SK-N-SH (cell line): ENCODE data around the gene SH3RF2. TPM values are rescaled to one million over a fixed set of nuclear protein-coding genes. Genes with fewer than 3 reads are reported as not detected.
A peak's percentile ranks its signal among the peaks of the same experiment; 100 is the strongest.

ENCODE experiments used
- CTCF ChIA-PET: fragments of 300-600, 350-600 bp; formaldehyde crosslinking; extraction: SDS; loops from one replicate; lab custom pipeline; 2021; lab: Yijun Ruan, JAX
- POLR2A ChIA-PET: fragments of 350-600 bp; sonication (Branson Sonifier 250); formaldehyde crosslinking; extraction: SDS; loops from one replicate; lab custom pipeline; 2020; ENCODE audit warnings: antibody characterized with exemption, inconsistent platforms; lab: Yijun Ruan, JAX
- DNase-seq: peaks from one replicate; pipeline ENCODE4 v3.0.0; 2012
- H2AFZ ChIP-seq: fragments of 200-600 bp; sonication (generic); 2 replicates; pipeline ENCODE4 v1.8.1; 2016; ENCODE audit warnings: antibody characterized with exemption, mild to moderate bottlenecking, low read depth
- H3F3A ChIP-seq: fragments of 200-600 bp; sonication (generic); replicated peaks from 2 replicates; pipeline ENCODE3; 2016; ENCODE audit warnings: antibody characterized with exemption, mild to moderate bottlenecking; ENCODE audit not compliant: insufficient read depth
- H3K27ac ChIP-seq, 2 experiments: fragments of 200-500 bp in 1 of 2; fragments of 200-600 bp in 1 of 2; sonication (Bioruptor generic) in 1 of 2; sonication (generic), shearing (Covaris generic) in 1 of 2; 2 replicates each; pipeline versions ENCODE4 v1.5.1 to v1.6.1; 2014 to 2016; ENCODE audit warnings: low read depth in 2 of 2, inconsistent platforms in 1 of 2, low read length in 1 of 2, mild to moderate bottlenecking in 1 of 2, mixed read lengths in 1 of 2
- H3K27me3 ChIP-seq: fragments of 200-600 bp; sonication (generic), shearing (Covaris generic); 2 replicates; pipeline ENCODE4 v1.6.1; 2016; ENCODE audit warnings: mixed run types; ENCODE audit not compliant: insufficient read depth
- H3K36me3 ChIP-seq, 2 experiments: fragments of 200-500 bp in 1 of 2; fragments of 200-600 bp in 1 of 2; sonication (Bioruptor generic) in 1 of 2; sonication (generic) in 1 of 2; replicated peaks in 1 of 2; 2 replicates each; pipeline versions ENCODE3 to v1.5.1; 2014 to 2016; ENCODE audit warnings: low read length in 1 of 2, mild to moderate bottlenecking in 1 of 2; ENCODE audit not compliant: insufficient read depth in 2 of 2, control insufficient read depth in 1 of 2
- H3K4me1 ChIP-seq, 2 experiments: fragments of 200-500 bp in 1 of 2; fragments of 200-600 bp in 1 of 2; sonication (Bioruptor generic) in 1 of 2; sonication (generic), shearing (Covaris generic) in 1 of 2; 2 replicates each; pipeline versions ENCODE4 v1.5.1 to v1.6.1; 2014 to 2016; ENCODE audit warnings: low read depth in 1 of 2, low read length in 1 of 2, mixed run types in 1 of 2; ENCODE audit not compliant: insufficient read depth in 2 of 2, control insufficient read depth in 1 of 2
- H3K4me2 ChIP-seq: fragments of 200-600 bp; sonication (generic), shearing (Covaris generic); 2 replicates; pipeline ENCODE4 v1.6.1; 2017; ENCODE audit warnings: mixed run types
- H3K4me3 ChIP-seq, 2 experiments: fragments of 200-500 bp in 1 of 2; fragments of 200-600 bp in 1 of 2; sonication (Bioruptor generic) in 1 of 2; sonication (generic), shearing (Covaris generic) in 1 of 2; 2 replicates each; pipeline versions ENCODE4 v1.5.1 to v1.8.1; 2014 to 2016; ENCODE audit warnings: low read depth in 2 of 2, inconsistent platforms in 1 of 2, low read length in 1 of 2, mild to moderate bottlenecking in 1 of 2, mixed read lengths in 1 of 2, moderate library complexity in 1 of 2
- H3K79me2 ChIP-seq: fragments of 200-600 bp; sonication (generic); 2 replicates; pipeline ENCODE4 v1.8.1; 2017; ENCODE audit warnings: mild to moderate bottlenecking; ENCODE audit not compliant: insufficient read depth
- H3K9ac ChIP-seq: fragments of 200-600 bp; sonication (generic); 2 replicates; pipeline ENCODE4 v1.6.1; 2017; ENCODE audit warnings: mixed run types
- H3K9me2 ChIP-seq: fragments of 200-600 bp; sonication (generic); 2 replicates; pipeline ENCODE4 v1.6.1; 2017; ENCODE audit warnings: mixed run types
- H3K9me3 ChIP-seq: fragments of 200-600 bp; sonication (generic); 2 replicates; pipeline ENCODE4 v1.6.1; 2017; ENCODE audit warnings: mixed run types, mild to moderate bottlenecking, moderate library complexity
- H4K20me1 ChIP-seq: fragments of 200-600 bp; sonication (generic); 2 replicates; pipeline ENCODE4 v1.6.1; 2017; ENCODE audit warnings: mild to moderate bottlenecking, mixed run types; ENCODE audit not compliant: insufficient read depth
- CHD2 ChIP-seq: fragments of 150-350 bp; IDR thresholded peaks from 2 replicates; pipeline ENCODE4 v1.6.1; 2018; ENCODE audit warnings: low read length; ENCODE audit not compliant: partially characterized antibody
- EZH2phosphoT487 ChIP-seq: fragments of 200-600 bp; sonication (generic); IDR thresholded peaks from 2 replicates; pipeline ENCODE4 v1.6.1; 2017; ENCODE audit warnings: low read depth, mixed run types, mild to moderate bottlenecking, antibody characterized with exemption, moderate library complexity, borderline replicate concordance
- FOXJ3 ChIP-seq: sonication (generic); formaldehyde crosslinking; IDR thresholded peaks from 2 replicates; pipeline ENCODE4 v1.5.1; 2020; ENCODE audit warnings: mild to moderate bottlenecking, missing genetic modification reagents
- GABPA ChIP-seq: IDR thresholded peaks from 2 replicates; pipeline ENCODE4 v1.4.0; 2012; ENCODE audit warnings: low read depth, mild to moderate bottlenecking
- GATA2 ChIP-seq: sonication (generic); formaldehyde crosslinking; IDR thresholded peaks from 2 replicates; pipeline ENCODE4 v1.5.0; 2020; ENCODE audit warnings: mild to moderate bottlenecking, missing genetic modification reagents
- MEF2A ChIP-seq: IDR thresholded peaks from 2 replicates; pipeline ENCODE4 v1.4.0; 2012; ENCODE audit warnings: low read depth, borderline replicate concordance
- NRF1 ChIP-seq: IDR thresholded peaks from 2 replicates; pipeline ENCODE4 v1.6.1; 2012; ENCODE audit warnings: low read depth, mild to moderate bottlenecking, low read length
- PBX3 ChIP-seq: IDR thresholded peaks from 2 replicates; pipeline ENCODE4; 2012
- RAD21 ChIP-seq: IDR thresholded peaks from 2 replicates; pipeline ENCODE4 v1.6.1; 2012; ENCODE audit warnings: mild to moderate bottlenecking, low read length
- RCOR1 ChIP-seq: fragments of 150-350 bp; IDR thresholded peaks from 2 replicates; pipeline ENCODE4 v1.6.1; 2017; ENCODE audit warnings: antibody characterized with exemption, low read length
- RFX5 ChIP-seq: IDR thresholded peaks from 2 replicates; pipeline ENCODE4 v1.6.1; 2012; ENCODE audit warnings: mild to moderate bottlenecking, improper control_type of control experiment, low read length
- RXRA ChIP-seq: IDR thresholded peaks from 2 replicates; pipeline ENCODE4 v1.4.0; 2012; ENCODE audit warnings: low read depth, mild to moderate bottlenecking, borderline replicate concordance
- SIN3A ChIP-seq: IDR thresholded peaks from 2 replicates; pipeline ENCODE4 v1.6.1; 2012; ENCODE audit warnings: low read depth, mild to moderate bottlenecking, low read length, moderate library complexity, borderline replicate concordance
- TAF1 ChIP-seq: IDR thresholded peaks from 2 replicates; pipeline ENCODE4 v1.6.1; 2012; ENCODE audit warnings: low read depth, mild to moderate bottlenecking, low read length, moderate library complexity, borderline replicate concordance
- TCF12 ChIP-seq: IDR thresholded peaks from 2 replicates; pipeline ENCODE4 v1.4.0; 2012
- WGBS: methylation state at CpG from one replicate; pipeline ENCODE4 v1.1.6; 2017; ENCODE audit warnings: low lambda C conversion rate; 5-methylcytosine and 5-hydroxymethylcytosine counted together
- polyA plus RNA-seq, 3 experiments: library from polyadenylated mRNA; depleted of rRNA; stranded (reverse); fragments of >200 nt; gene quantifications; 2 replicates each; pipeline ENCODE4 v1.2.3, GENCODE V29; 2012
- TF ChIP-seq, protein P1 (sequence below): fragments of 200-600 bp; sonication (generic); IDR thresholded peaks from 2 replicates; pipeline ENCODE4 v1.6.1; 2017; ENCODE audit warnings: antibody characterized with exemption, mild to moderate bottlenecking, moderate library complexity
- TF ChIP-seq, protein P2 (sequence below): IDR thresholded peaks from 2 replicates; pipeline ENCODE4 v1.4.0; 2012; ENCODE audit warnings: low read depth

Gene SH3RF2
- polyA plus RNA-seq, 1 of the 3 experiments (the other 2 are of a cell fraction): 0.87 TPM

DNA sequence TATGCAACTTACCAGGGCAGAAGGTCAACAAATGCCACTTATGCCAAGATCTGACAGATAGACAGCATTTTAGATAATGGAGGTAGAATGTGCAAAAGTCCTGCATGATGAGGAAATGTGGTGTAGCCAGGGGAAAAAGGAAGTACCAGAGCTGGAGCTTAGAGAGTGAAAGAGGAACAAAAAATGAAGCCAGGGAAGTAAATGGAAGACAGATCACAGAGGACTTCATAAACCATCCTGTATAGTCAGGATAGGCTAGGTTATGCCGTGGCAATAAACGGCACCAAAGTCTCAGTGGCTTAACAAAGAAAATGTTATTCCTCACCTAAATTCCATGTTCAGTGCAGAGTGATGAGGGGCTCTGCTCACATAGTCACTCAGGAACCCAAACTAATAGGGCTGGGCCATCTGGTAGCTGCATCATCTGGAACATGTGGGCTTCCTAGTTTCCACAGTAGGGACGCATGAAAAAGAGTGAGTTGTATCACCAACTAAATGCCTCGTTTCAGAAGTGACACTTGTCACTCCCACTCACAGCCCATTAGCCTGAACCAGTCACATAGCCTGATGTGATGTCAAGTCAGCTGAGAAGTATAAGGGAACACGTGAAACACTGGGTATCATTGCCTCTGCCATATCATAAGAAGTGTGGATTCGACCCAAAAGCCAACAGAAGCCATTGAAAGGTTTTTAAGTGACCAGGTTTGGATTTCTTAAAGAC lies 70.3 kb downstream of the SH3RF2 start (continued):
- TF ChIP-seq PBX3: no peak
- TF ChIP-seq, all 33 proteins: peak for 0

DNA sequence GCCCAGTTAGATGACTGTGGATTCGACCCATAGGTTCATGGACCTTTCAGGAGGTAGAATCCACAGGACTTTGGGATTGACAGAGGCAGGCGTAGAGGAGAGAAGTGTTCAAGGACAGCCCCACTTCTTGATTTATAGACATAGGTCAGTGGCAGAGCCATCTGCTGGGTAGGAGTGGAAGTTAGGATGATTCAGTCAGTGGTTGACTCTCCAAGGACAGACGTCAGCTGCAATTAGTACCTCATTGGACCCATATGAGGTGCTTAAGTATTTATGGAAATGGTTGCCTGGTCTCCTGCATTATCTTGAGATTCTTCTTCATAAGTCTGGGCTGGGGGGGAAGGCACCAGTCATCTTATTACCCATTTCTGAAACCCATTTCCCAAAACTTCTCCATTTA lies 70.9 kb downstream of the SH3RF2 start:
- H3K9ac ChIP-seq: no peak overlapping the region
- no peak overlapping the region for H3K27ac ChIP-seq
- H3K4me2 ChIP-seq: no peak overlapping the region
- H3K36me3 ChIP-seq: no peaks in the 10 kb centered on the region
- 0 out of 2 replicates have a peak, but pooled peaks have one; percentile 2 for TF ChIP-seq RAD21
- TF ChIP-seq, protein P1, sequence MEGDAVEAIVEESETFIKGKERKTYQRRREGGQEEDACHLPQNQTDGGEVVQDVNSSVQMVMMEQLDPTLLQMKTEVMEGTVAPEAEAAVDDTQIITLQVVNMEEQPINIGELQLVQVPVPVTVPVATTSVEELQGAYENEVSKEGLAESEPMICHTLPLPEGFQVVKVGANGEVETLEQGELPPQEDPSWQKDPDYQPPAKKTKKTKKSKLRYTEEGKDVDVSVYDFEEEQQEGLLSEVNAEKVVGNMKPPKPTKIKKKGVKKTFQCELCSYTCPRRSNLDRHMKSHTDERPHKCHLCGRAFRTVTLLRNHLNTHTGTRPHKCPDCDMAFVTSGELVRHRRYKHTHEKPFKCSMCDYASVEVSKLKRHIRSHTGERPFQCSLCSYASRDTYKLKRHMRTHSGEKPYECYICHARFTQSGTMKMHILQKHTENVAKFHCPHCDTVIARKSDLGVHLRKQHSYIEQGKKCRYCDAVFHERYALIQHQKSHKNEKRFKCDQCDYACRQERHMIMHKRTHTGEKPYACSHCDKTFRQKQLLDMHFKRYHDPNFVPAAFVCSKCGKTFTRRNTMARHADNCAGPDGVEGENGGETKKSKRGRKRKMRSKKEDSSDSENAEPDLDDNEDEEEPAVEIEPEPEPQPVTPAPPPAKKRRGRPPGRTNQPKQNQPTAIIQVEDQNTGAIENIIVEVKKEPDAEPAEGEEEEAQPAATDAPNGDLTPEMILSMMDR: 0 out of 2 replicates have a peak, but pooled peaks have one; percentile 15
- TF ChIP-seq, protein P2, sequence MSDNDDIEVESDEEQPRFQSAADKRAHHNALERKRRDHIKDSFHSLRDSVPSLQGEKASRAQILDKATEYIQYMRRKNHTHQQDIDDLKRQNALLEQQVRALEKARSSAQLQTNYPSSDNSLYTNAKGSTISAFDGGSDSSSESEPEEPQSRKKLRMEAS: no peak
- TF ChIP-seq EZH2phosphoT487: no peak
- no peak for TF ChIP-seq TCF12
- no peak for TF ChIP-seq RFX5
- no peak for TF ChIP-seq TAF1
- no peak for TF ChIP-seq RXRA
- H4K20me1 ChIP-seq: no peaks in the 10 kb centered on the region
- no peak overlapping the region for H2AFZ ChIP-seq
- H3K4me1 ChIP-seq: peaks cover 0 to 6% of the 10 kb centered on the region in 2 experiments; a peak in 1 of 4 replicates
- CTCF ChIA-PET: no interaction called here
- POLR2A ChIA-PET: no interaction called here
- H3F3A ChIP-seq: no peaks in the 10 kb centered on the region
- H3K79me2 ChIP-seq: no peaks in the 10 kb centered on the region
- 39% methylated on average over 3 of the region's 3 CpGs for WGBS
- no peaks in the 10 kb centered on the region for H3K9me2 ChIP-seq
- H3K9me3 ChIP-seq: no peaks in the 10 kb centered on the region
- H3K27me3 ChIP-seq: no peaks in the 10 kb centered on the region
- no peak for DNase-seq
- no peak overlapping the region for H3K4me3 ChIP-seq

- 81% methylated on average over 4 of the region's 4 CpGs for WGBS
- DNase-seq: no peak
- TF ChIP-seq FOXJ3 (CRISPR knock-in tag) (no peak), SIN3A (no peak), CHD2 (no peak), NRF1 (no peak), MEF2A (no peak), GABPA (no peak), RCOR1 (no peak), GATA2 (CRISPR knock-in tag) (no peak)
- TF ChIP-seq, protein P1: no peak
These were observed 71.6 kb downstream of the SH3RF2 start for GRCh38 chr5:146007989-146008388.

More at GRCh38 chr5:146007989-146008388, 71.6 kb downstream of the SH3RF2 start:
- H3K4me2 ChIP-seq: no peak overlapping the region
- H3K9me2 ChIP-seq: no peaks in the 10 kb centered on the region
- no peaks in the 10 kb centered on the region for H4K20me1 ChIP-seq
- H3K4me1 ChIP-seq: peaks cover 0 to 6% of the 10 kb centered on the region in 2 experiments; a peak in 1 of 4 replicates
- H3K4me3 ChIP-seq: no peak overlapping the region
- H2AFZ ChIP-seq: no peak overlapping the region
- no peaks in the 10 kb centered on the region for H3K79me2 ChIP-seq
- H3F3A ChIP-seq: no peaks in the 10 kb centered on the region
- no peak overlapping the region for H3K27ac ChIP-seq
- no peaks in the 10 kb centered on the region for H3K36me3 ChIP-seq
- no peak overlapping the region for H3K9ac ChIP-seq
- no peaks in the 10 kb centered on the region for H3K9me3 ChIP-seq
- CTCF ChIA-PET: interaction anchor here (0.6 to 2.0 kb wide), 4 partner anchors 9 to 42 kb away, joined by 3 to 9 read pairs (median 3); no protein-coding TSS in a partner anchor
- POLR2A ChIA-PET: no interaction called here
- H3K27me3 ChIP-seq: no peaks in the 10 kb centered on the region
